GM06990 (cell line): Measurements from ENCODE around the gene SLC13A3.

Experiments
- DNase-seq: peaks from one replicate; pipeline ENCODE4 v3.0.0-alpha.2; 2011; ENCODE audit not compliant: insufficient read length; ENCODE audit errors: extremely low read depth
- H3K27me3 ChIP-seq: replicated peaks from 2 replicates; pipeline ENCODE4 v1.6.0; 2011; ENCODE audit warnings: low read length; ENCODE audit not compliant: control insufficient read depth, insufficient read depth
- H3K36me3 ChIP-seq: 2 replicates; pipeline ENCODE4 v1.5.1; 2011; ENCODE audit warnings: low read length; ENCODE audit not compliant: control insufficient read depth, insufficient read depth
- H3K4me3 ChIP-seq: replicated peaks from 2 replicates; pipeline ENCODE4 v1.5.1; 2011; ENCODE audit warnings: low read depth, mild to moderate bottlenecking, control low read depth, low read length
- CTCF ChIP-seq: IDR thresholded peaks from 2 replicates; pipeline ENCODE4 v1.5.1; 2011; ENCODE audit warnings: low read length, control low read depth, mild to moderate bottlenecking, inconsistent platforms; ENCODE audit not compliant: insufficient read depth, poor library complexity, severe bottlenecking

The SLC13A3 gene

DNA sequence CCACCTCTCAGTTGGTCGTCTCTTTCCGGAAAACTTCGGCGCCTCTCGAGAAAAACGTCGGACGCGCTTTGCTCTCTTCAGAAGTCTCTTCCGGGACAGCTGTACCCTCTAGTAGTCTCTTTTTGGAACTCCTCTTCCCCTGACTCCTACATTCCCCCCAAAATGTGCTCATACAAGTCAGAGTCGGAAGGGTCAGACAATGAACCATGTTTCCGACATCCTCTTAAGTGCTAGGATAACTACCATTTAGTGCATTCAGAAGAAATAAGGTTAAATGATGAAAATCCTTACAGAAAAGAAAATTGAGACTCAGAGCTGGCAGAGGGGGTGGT, 38.5 kb upstream of the SLC13A3 start:
- Histone ChIP-seq H3K36me3 (no peaks in the 10 kb centered on the region), H3K27me3 (no peaks in the 10 kb centered on the region), H3K4me3 (peak overlapping the region; percentile 89)
- no peak for TF ChIP-seq CTCF
- no peak for DNase-seq

GRCh38 chr20:46689082-46689753, 38.0 kb upstream of the SLC13A3 start, which contains the start of gene TP53RK:
Gene TP53RK, minus strand, starts transcription at chr20:46689444. Its CDS starts 30 bp downstream, at chr20:46689414.
- H3K4me3 ChIP-seq, result peak within 1 kb of the TSS; percentile 89
- no peaks in the 10 kb centered on the region for H3K27me3 ChIP-seq
- TF ChIP-seq CTCF, result no peak
- DNase-seq, result peak; percentile 95
- H3K36me3 ChIP-seq, result no peaks in the 10 kb centered on the region; the same call in 1 of the 2 replicates

- Histone ChIP-seq H3K36me3 (no peaks in the 10 kb centered on the region; the same call in 1 of the 2 replicates), H3K4me3 (peak overlapping the region; percentile 89), H3K27me3 (no peaks in the 10 kb centered on the region)
- DNase-seq, result no peak
- no peak for TF ChIP-seq CTCF
Measured at GRCh38 chr20:46688151-46689081, 37.2 kb upstream of the SLC13A3 start.

DNA sequence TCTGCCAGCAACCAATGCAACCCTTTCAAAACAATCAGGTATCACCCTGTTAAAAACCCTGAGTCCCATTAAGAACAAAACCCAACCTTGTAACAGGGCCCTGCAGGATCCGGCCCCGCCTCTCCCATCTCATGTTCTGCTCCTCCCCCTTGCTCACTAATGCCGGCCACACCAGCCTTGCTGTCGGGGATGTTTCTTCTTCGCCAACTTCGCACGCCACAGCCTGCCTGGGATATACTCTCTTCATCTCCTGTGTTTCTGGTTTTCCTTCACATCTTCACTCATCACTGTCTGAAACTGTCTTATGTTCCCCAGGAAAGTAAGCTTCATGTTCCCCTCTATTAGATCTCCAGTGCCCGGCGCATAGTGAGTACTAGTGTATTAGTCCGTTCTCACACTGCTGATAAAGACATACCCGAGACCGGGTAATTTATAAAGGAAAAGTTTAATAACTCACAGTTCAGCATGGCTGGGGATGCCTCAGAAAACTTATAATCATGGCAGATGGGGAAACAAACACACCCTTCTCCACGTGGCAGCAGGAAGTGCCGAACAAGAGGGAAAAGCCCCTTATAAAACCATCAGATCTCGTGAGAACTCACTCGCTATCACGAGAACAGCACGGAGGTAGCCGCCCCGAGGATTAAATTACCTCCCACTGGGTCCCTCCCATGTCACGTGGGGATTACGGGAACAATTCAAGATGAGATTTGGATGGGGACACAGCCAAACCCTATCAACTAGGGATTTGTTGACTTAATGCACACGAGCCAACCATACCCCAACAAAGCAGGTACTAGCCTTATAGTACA, 32.9 kb upstream of the SLC13A3 start:
- no peaks in the 10 kb centered on the region for H3K27me3 ChIP-seq
- TF ChIP-seq CTCF, result no peak
- no peak for DNase-seq
- H3K4me3 ChIP-seq, result no peak overlapping the region
- peaks cover 2% of the 10 kb centered on the region for H3K36me3 ChIP-seq

DNA sequence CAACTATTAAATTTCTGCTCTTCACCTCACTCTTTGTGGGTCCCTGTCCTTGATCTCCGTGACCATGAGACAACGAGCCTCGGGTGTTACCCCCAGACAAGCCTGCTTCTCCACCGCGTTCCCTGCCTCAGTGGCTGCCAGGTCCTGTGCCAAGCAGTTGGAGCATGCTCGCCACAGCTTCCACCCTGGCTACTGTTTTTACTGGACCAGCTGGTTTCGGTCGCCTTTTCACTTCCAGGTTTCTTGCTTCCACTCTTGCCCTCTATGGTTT, 32.3 kb upstream of the SLC13A3 start:
- no peak overlapping the region for H3K4me3 ChIP-seq
- DNase-seq, result no peak
- H3K27me3 ChIP-seq, result no peaks in the 10 kb centered on the region
- peaks cover 2% of the 10 kb centered on the region for H3K36me3 ChIP-seq
- TF ChIP-seq CTCF, result no peak
